ENCODE data around the gene SMIM36.

SMIM36 gene

DNA sequence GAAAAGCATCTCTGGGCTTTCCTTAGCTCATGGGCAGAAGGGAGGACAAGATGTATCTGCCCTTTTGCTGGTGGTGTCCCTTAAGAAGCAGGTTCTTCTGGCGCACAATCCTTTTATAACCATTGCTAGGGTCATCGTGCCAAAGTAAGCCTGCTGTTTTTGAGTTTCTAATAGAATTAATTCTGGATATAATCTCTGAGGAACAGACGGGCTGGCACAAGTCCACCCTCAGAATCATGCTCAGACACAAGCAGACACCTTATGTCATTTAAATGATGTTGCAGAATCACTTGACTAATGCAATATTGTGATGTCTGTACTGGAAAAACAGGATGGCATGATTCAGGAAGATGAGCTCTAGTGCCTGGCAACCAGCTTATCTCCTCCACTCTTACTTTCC, 70.9 kb downstream of the SMIM36 start:
- TF ChIP-seq, protein P1, sequence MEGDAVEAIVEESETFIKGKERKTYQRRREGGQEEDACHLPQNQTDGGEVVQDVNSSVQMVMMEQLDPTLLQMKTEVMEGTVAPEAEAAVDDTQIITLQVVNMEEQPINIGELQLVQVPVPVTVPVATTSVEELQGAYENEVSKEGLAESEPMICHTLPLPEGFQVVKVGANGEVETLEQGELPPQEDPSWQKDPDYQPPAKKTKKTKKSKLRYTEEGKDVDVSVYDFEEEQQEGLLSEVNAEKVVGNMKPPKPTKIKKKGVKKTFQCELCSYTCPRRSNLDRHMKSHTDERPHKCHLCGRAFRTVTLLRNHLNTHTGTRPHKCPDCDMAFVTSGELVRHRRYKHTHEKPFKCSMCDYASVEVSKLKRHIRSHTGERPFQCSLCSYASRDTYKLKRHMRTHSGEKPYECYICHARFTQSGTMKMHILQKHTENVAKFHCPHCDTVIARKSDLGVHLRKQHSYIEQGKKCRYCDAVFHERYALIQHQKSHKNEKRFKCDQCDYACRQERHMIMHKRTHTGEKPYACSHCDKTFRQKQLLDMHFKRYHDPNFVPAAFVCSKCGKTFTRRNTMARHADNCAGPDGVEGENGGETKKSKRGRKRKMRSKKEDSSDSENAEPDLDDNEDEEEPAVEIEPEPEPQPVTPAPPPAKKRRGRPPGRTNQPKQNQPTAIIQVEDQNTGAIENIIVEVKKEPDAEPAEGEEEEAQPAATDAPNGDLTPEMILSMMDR (IDR thresholded peaks at IDR 0.05; ENCODE audit: extremely low read depth, missing control alignments): no peak
- no peak for DNase-seq (ENCODE audit: low spot score)

DNA sequence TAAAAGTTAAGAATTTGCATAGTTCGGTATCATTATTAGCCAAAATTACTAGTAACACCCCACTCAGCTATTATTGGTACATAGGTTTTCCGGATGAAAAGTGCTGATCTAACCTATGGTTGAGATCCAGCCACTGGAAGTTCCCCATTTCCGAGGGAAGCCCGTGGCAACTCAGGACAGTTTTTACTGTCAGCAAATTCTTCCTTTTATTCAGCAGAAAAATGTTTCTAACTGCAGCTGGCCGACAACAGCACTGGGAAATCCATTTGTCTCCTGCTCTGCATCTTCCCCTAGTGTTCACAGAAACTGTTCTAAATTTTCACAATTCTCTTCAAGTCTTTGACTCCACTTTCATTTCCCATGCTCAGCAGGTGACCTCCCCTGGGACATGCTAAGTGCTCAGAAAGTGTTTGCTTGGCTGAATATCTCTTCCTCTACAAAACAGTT, 74.1 kb downstream of the SMIM36 start:
- TF ChIP-seq, protein P1 (IDR thresholded peaks at IDR 0.05; ENCODE audit: extremely low read depth, missing control alignments): no peak
- peak; percentile 69 for DNase-seq (ENCODE audit: low spot score)

DNA sequence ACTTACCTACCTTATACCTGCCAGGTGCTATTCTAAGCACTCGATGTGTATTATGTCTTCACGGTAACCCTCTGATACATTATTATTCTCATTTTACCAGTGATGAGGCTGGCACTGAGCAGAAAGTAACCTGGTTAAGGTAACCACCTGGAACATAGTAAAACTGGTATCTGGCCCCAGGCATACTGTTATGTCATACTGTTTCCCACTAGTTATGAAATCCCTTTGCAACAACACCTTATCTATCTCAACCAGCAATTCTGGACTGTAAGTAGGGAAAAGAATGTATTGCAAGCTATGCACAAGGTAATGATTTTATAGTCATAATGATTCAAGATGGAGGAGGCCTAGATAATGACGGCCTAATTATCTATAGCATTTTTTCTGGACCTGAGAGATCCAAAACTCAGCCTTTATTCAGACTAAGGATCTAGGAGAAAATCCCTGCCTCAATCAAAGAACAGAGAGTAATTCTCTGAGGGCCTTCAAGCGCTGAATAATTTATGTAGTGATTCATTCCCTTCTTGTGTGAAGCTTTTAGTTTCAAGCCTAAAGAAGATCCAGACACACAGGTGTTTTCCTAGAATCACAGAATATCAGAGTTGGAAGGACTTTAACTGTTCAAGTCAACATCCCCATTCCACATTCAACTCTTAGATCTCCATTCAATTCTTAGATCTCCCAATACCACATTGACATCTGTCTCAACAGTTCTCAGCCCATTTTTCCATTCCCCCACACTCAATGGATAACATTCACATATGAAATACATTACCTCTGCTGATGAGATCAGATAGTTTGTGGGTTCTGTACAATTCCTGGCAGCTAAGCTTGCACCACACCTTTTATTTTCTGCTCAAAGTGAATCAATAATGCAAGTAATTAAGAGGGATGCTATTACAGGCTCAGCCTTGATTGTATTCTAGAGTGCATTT, 74.8 kb downstream of the SMIM36 start:
- no peak for DNase-seq (ENCODE audit: low spot score)
- TF ChIP-seq, protein P1 (IDR thresholded peaks at IDR 0.05; ENCODE audit: extremely low read depth, missing control alignments): no peak

DNA sequence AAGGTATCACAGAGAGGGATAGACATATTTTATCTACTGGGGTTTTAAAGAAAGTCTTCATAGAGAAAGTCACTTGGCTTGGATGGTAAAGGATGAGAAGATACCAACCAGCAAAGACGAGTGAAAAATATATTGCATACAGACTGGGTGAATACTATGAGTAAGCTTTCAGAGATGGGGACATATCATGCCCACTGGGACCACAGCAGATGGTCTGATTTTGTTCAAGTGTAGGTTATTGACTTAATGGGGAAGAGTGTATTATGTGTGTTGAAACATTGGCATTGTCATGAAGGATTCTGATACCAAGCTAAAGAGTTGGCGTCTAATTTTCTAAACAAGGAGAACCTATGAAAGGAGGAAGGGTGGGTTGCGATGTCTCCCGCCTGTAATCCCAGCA, 75.8 kb downstream of the SMIM36 start:
- TF ChIP-seq, protein P1 (IDR thresholded peaks at IDR 0.05; ENCODE audit: extremely low read depth, missing control alignments): no peak
- DNase-seq (ENCODE audit: low spot score): no peak

DNA sequence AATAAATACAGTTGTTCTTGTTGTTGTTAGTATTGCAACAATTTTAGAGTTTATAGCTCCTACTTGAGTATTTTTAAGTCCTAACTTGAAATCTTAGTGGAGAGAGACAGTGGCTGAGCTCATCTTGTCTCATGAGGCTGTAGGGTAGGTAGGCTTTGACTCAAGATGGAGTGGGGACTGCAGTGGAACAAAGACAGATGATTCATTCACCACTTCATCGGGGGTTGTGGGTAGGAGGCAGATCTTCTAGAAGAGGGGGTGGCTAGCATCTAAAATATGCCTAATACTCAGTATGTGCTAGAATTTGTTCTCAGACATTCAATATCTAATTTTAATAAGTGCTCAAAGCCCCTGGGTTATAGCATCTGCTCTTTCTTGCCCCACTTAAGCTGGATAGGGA, 76.5 kb downstream of the SMIM36 start:
- no peak for DNase-seq (ENCODE audit: low spot score)
- TF ChIP-seq, protein P1 (IDR thresholded peaks at IDR 0.05; ENCODE audit: extremely low read depth, missing control alignments): no peak

DNA sequence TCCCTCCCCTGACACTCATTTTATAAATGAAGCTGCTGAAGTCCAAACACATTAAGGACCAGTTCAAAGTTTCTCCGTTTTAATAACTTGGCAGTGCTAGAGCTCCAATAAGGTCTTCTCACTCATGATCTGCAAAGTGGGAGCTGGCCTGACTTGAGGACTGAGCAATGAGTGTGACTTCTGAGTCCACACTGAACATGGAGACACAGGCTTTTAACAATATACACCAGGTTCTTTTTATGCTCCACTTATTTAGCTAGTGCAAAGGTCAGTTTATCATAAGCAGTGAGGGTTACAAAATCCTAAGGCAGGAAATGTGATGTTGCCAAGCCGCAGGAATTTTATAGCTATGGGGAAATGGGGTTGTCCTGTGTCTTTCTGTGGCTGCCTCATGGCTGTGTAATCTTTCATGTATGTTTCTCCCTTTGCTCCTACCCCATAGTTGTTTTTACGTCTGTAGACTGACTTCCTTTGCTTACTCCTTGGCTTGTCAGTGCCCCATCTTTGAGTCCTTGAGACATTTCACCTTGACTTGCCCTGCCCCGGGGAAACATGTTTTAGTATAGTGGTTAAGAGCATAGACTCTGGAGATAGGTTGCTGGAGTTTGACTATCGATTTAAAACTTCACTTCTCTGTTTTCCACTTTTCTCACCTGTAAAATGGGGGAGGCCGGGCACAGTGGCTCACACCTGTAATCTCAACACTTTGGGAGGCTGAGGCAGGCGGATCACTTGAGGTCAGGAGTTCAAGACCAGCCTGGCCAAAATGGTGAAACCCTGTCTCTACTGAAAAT, 77.4 kb downstream of the SMIM36 start:
- TF ChIP-seq, protein P1 (IDR thresholded peaks at IDR 0.05; ENCODE audit: extremely low read depth, missing control alignments): no peak
- no peak for DNase-seq (ENCODE audit: low spot score)

All from GM20000 (cell line).